CD4-positive, CD25-positive, alpha-beta regulatory T cell (primary cell): ENCODE data around the gene EBF3. TPM values are rescaled to one million over a fixed set of nuclear protein-coding genes. Genes with fewer than 3 reads are reported as not detected.

Source experiments
- ATAC-seq, 2 donors: fragments of 150-1000 bp; cut with Tn5 transposase; one replicate each; pipeline ENCODE4 v1.10.0; 2021; ENCODE audit warnings: low read depth in 2 of 2, moderate number of reproducible peaks in 2 of 2, moderate library complexity in 1 of 2
- DNase-seq, 3 donors: peaks; one replicate each; pipeline versions ENCODE4 v3.0.0 to v3.0.0-alpha.2; 2012 to 2022; ENCODE audit warnings: mixed read lengths in 1 of 3
- H3K27ac ChIP-seq: one replicate; pipeline ENCODE4 v1.7.0; 2013; ENCODE audit warnings: mild to moderate bottlenecking, low read length; ENCODE audit not compliant: insufficient read depth, poor library complexity, severe bottlenecking
- H3K27me3 ChIP-seq: one replicate; pipeline ENCODE4 v1.7.0; 2013; ENCODE audit warnings: low read length; ENCODE audit not compliant: control insufficient read depth, insufficient read depth
- H3K36me3 ChIP-seq: one replicate; pipeline ENCODE4 v1.7.0; 2013; ENCODE audit warnings: mild to moderate bottlenecking, low read length, moderate library complexity; ENCODE audit not compliant: control insufficient read depth, insufficient read depth
- H3K4me1 ChIP-seq: 2 replicates; pipeline ENCODE4 v1.7.0; 2013; ENCODE audit warnings: mild to moderate bottlenecking, low read length; ENCODE audit not compliant: insufficient read depth, control insufficient read depth, poor library complexity, severe bottlenecking
- H3K4me3 ChIP-seq: one replicate; pipeline ENCODE4 v1.7.0; 2013; ENCODE audit warnings: low read depth, mild to moderate bottlenecking, low read length, moderate library complexity
- H3K9me3 ChIP-seq, 2 experiments: 1 replicate in 1 of 2; 2 replicates in 1 of 2; pipeline ENCODE4 v1.7.0; 2013; ENCODE audit warnings: low read length in 2 of 2, mild to moderate bottlenecking in 1 of 2, moderate library complexity in 1 of 2; ENCODE audit not compliant: control insufficient read depth in 2 of 2
- H3K27ac Mint-ChIP-seq, 3 donors: one replicate each; pipeline ENCODE4 v1.8.0; 2020 to 2022; ENCODE audit warnings: mild to moderate bottlenecking in 3 of 3, mixed read lengths in 3 of 3, moderate library complexity in 2 of 3
- H3K27me3 Mint-ChIP-seq: one replicate; pipeline ENCODE4 v1.8.0; 2022; ENCODE audit warnings: mild to moderate bottlenecking, mixed read lengths
- H3K36me3 Mint-ChIP-seq: one replicate; pipeline ENCODE4 v1.8.0; 2020; ENCODE audit warnings: mixed read lengths
- H3K4me1 Mint-ChIP-seq, 4 donors: one replicate each; pipeline ENCODE4 v1.8.0; 2020 to 2022; ENCODE audit warnings: mixed read lengths in 4 of 4, mild to moderate bottlenecking in 1 of 4
- H3K4me3 Mint-ChIP-seq, 4 donors: one replicate each; pipeline ENCODE4 v1.8.0; 2020 to 2022; ENCODE audit warnings: mild to moderate bottlenecking in 4 of 4, mixed read lengths in 4 of 4, moderate library complexity in 3 of 4
- H3K9me3 Mint-ChIP-seq, 7 donors: one replicate each; pipeline ENCODE4 v1.8.0; 2020 to 2022; ENCODE audit warnings: mixed read lengths in 7 of 7, mild to moderate bottlenecking in 3 of 7, moderate library complexity in 2 of 7
- polyA plus RNA-seq, 4 donors: library from polyadenylated mRNA; unstranded; fragments of 300-500 nt; fragmentation: Illumina TruSeq; gene quantifications; one replicate each; pipeline ENCODE4 v1.2.3, GENCODE V29; 2021
- total RNA-seq: library from RNA; stranded (reverse); gene quantifications from one replicate; pipeline ENCODE4 v1.2.3, GENCODE V29; 2022

EBF3 gene
- total and polyA plus RNA-seq, 5 donors from 2014 or later, result not detected

DNA sequence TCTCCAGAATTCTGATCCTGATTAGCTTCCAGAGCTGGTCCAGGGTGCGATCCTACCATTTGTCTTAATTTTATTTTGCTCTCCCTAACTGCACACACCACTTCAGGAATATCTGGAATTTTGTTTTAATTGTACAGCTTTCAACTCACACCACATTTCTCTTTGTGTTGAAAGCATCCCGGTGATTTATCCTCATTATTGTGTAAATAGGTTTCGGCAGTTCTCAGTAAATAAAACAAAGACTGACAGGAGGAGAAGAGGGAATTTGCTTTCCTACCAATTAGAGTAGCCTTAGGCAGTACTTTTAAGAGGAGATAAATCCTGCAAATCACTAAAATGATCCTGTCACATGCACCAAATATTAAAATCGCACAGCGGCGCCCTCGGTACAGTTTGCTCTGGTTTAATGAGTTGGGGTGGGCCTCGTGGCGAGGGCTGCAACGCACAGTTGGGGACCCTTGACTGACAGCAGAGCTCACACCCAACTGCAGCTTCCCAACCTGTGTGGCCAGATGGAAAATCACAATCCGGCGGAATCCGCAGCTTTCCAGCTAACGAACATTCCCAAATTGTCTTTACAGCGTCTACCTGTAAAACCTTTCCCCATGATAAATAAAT is 62.6 kb downstream of the EBF3 start:
- H3K36me3 Mint-ChIP-seq, result no peaks in the 10 kb centered on the region
- no peaks in the 10 kb centered on the region for H3K9me3 ChIP-seq
- H3K36me3 ChIP-seq, result no peaks in the 10 kb centered on the region
- H3K9me3 Mint-ChIP-seq, result peaks cover 0 to 5% (median 0%) of the 10 kb centered on the region in 7 donors
- H3K27me3 ChIP-seq, result no peaks in the 10 kb centered on the region
- H3K27me3 Mint-ChIP-seq, result peaks cover 9% of the 10 kb centered on the region
- no peak overlapping the region for H3K27ac ChIP-seq
- no peak overlapping the region for H3K27ac Mint-ChIP-seq
- H3K4me1 Mint-ChIP-seq, result no peaks in the 10 kb centered on the region
- H3K4me3 Mint-ChIP-seq, result no peak overlapping the region
- no peak for ATAC-seq
- no peak overlapping the region for H3K4me3 ChIP-seq
- H3K4me1 ChIP-seq, result no peaks in the 10 kb centered on the region
- no peak for DNase-seq

DNA sequence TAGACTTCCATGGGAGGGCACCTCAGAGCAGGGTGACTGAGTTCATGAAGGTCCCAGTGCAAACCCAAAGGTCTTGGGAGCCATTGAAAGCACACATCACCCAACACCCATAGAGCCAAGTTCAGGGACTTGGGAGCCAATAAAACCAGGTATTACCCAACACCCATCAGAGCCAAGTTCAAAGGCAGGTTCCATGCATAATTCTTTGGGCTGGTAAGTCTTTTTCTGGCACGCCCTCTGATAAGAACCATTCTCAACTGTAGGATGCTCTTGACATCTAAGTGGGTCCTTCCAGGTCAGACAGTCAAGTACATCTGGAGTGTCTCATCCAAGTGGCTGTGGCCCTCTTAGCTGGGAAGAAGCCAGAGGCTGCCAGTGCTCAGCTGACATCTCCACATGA is 63.2 kb downstream of the EBF3 start:
- H3K9me3 Mint-ChIP-seq, result peaks cover 0 to 5% (median 0%) of the 10 kb centered on the region in 7 donors

DNA sequence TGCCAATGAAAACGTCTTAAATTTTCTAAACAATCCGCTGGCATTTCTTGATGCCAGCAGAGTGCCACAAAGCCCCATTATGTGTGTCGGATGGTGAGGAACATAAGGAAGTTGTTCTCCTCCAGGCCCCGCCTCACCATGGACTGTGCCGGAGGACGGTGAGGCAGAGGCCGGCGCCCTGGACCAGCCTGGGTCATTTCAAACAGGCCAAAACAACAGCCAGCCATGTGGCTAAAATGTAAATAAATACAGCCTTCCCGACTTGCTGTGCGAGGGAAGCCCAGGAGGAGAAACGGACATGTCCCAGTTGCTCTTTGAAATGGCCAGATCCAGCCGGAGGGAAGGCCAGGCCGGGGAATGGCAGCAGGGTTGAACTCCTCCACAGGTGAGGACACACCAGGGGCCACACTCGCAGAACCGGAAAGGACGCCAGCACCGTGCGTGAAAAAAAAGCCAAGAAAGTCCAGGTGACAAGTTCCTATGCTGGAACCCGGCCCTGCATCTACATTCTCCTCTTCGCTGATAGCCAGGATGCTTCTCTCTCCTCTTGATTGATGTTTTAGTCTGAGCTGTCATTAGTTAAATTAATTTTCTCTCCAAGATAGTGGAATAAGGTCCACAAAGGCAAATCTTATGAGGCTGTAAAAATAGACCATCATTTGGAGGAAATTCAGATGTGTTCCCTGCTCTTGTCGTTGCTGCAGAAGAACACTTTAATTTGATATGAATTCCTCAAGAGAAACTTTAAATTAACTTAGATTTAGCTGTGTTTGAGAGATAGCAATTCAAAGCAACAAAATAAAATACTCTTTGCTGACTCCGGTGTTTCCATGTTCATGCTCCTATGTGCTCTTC is 64.6 kb downstream of the EBF3 start:
- Mint-ChIP-seq H3K27ac (peak overlapping the region in 1 of 3 donors; percentile 72), H3K4me1 (no peaks in the 10 kb centered on the region), H3K27me3 (peaks cover 9% of the 10 kb centered on the region), H3K9me3 (peaks cover 0 to 5% (median 0%) of the 10 kb centered on the region in 7 donors), H3K36me3 (no peaks in the 10 kb centered on the region), H3K4me3 (no peak overlapping the region)
- DNase-seq (no peak), ATAC-seq (no peak)
- Histone ChIP-seq H3K4me3 (no peak overlapping the region), H3K27ac (no peak overlapping the region), H3K27me3 (no peaks in the 10 kb centered on the region), H3K4me1 (no peaks in the 10 kb centered on the region), H3K36me3 (no peaks in the 10 kb centered on the region), H3K9me3 (no peaks in the 10 kb centered on the region)

More for the DNA sequence above, 63.2 kb downstream of the EBF3 start:
- no peaks in the 10 kb centered on the region for H3K9me3 ChIP-seq
- no peaks in the 10 kb centered on the region for H3K4me1 ChIP-seq
- no peaks in the 10 kb centered on the region for H3K27me3 ChIP-seq
- DNase-seq, result no peak
- H3K36me3 ChIP-seq, result no peaks in the 10 kb centered on the region
- no peak overlapping the region for H3K27ac ChIP-seq
- Mint-ChIP-seq H3K27ac (no peak overlapping the region), H3K4me1 (no peaks in the 10 kb centered on the region), H3K27me3 (peaks cover 9% of the 10 kb centered on the region), H3K36me3 (no peaks in the 10 kb centered on the region), H3K4me3 (no peak overlapping the region)
- H3K4me3 ChIP-seq, result no peak overlapping the region
- no peak for ATAC-seq

DNA sequence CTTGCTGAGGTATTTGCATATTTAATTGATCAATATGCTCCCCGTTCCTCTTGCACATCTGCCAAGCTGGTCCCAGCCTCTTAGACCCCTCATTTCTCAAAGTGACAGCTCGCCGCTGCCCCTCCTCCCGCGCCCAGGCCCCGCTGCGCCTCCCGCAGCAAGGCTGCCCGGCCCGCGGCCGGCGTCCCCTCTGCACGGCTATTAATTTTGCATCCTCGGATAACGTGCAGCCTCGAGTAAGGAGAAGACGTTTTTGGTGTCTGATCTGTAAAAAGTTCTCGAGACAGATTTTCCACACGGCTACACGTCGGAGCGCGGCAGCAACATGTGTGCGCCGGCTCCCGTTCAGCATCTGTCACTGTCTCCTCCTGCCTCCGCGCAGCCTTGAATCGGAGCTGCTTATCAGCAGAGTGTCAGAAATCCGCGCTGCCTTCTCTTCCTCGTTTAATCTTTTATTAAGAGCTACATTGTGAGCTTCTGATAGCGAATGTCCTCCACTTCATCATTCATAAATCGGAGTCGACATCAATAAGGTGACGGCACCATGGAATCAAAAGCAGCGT is 65.3 kb downstream of the EBF3 start:
- ATAC-seq, result no peak
- Histone ChIP-seq H3K27ac (no peak overlapping the region), H3K36me3 (no peaks in the 10 kb centered on the region), H3K27me3 (no peaks in the 10 kb centered on the region), H3K9me3 (no peaks in the 10 kb centered on the region), H3K4me1 (no peaks in the 10 kb centered on the region), H3K4me3 (no peak overlapping the region)
- Mint-ChIP-seq H3K9me3 (peaks cover 0 to 3% (median 0%) of the 10 kb centered on the region in 7 donors), H3K36me3 (no peaks in the 10 kb centered on the region), H3K27ac (peak overlapping the region in 1 of 3 donors; percentile 60), H3K27me3 (peaks cover 9% of the 10 kb centered on the region), H3K4me1 (no peaks in the 10 kb centered on the region), H3K4me3 (no peak overlapping the region)
- no peak for DNase-seq

DNA sequence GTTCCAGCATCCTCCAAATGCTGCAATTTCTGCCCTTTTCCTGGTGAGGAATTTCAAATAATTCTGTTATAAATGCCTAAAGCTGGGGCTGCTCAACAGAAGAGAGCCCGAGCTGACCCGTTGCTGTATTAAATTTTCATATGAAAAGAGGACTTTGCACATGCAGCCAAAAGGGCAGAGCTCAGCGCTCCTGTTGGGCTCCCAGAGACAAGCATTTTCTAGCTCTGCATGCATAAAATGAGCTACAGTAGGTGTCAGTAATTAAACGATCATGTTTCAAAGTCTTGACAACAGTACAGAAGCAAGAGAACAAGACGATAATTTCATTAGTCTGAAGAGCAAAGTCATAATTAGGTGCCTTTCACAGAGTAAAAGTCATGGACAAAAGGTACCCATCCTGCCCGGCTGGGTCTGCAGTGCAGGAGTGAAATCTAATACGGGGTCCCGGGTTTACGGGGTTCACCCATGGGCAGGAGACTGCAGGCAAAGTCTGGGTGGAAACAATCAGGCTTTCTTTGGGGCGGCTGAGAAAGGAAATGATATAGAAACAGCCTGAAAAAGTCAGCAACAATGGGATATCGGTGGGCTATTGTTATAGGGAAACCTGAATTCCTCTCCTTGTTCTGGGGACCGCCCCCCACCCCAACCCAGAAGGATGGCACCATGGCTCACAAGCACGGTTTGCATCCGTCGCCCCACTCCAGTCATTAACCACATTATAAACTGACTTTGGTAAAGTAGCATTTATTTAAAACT is 66.0 kb downstream of the EBF3 start:
- H3K27ac Mint-ChIP-seq, result no peak overlapping the region
- Histone ChIP-seq H3K36me3 (no peaks in the 10 kb centered on the region), H3K27me3 (no peaks in the 10 kb centered on the region), H3K4me1 (no peaks in the 10 kb centered on the region), H3K4me3 (no peak overlapping the region), H3K9me3 (no peaks in the 10 kb centered on the region), H3K27ac (no peak overlapping the region)
- DNase-seq, result no peak
- H3K9me3 Mint-ChIP-seq, result peaks cover 0 to 3% (median 0%) of the 10 kb centered on the region in 7 donors
- H3K4me3 Mint-ChIP-seq, result no peak overlapping the region
- no peaks in the 10 kb centered on the region for H3K4me1 Mint-ChIP-seq
- ATAC-seq, result no peak
- peaks cover 9% of the 10 kb centered on the region for H3K27me3 Mint-ChIP-seq
- no peaks in the 10 kb centered on the region for H3K36me3 Mint-ChIP-seq

DNA sequence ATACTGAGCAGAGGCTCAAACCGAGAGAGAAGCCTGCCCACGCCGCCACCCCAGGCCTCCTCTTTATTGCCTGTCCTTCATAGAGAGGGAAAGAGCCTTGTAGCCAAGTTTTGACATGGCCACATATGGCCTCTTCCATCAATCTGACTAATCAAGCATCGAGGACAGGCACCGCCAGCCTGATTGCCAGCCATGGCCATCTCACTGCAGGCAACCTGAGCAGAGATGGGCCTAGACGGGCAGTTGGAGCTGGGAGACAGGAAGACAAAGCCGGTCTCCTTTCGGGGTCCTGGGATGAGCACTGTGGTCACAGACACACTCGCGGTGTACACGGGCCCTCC is 67.2 kb downstream of the EBF3 start:
- no peaks in the 10 kb centered on the region for H3K4me1 Mint-ChIP-seq
- H3K27me3 ChIP-seq, result no peaks in the 10 kb centered on the region
- H3K9me3 ChIP-seq, result no peaks in the 10 kb centered on the region
- H3K27me3 Mint-ChIP-seq, result peaks cover 9% of the 10 kb centered on the region
- ATAC-seq, result no peak
- peak overlapping the region in 1 of 4 donors; percentile 10 for H3K4me3 Mint-ChIP-seq
- no peaks in the 10 kb centered on the region for H3K4me1 ChIP-seq
- H3K4me3 ChIP-seq, result no peak overlapping the region
- H3K9me3 Mint-ChIP-seq, result peaks cover 0 to 3% (median 0%) of the 10 kb centered on the region in 7 donors
- no peaks in the 10 kb centered on the region for H3K36me3 Mint-ChIP-seq
- H3K36me3 ChIP-seq, result no peaks in the 10 kb centered on the region
- peak overlapping the region in 1 of 3 donors; percentile 7 for H3K27ac Mint-ChIP-seq
- no peak overlapping the region for H3K27ac ChIP-seq
- DNase-seq, result no peak

GRCh38 chr10:129896136-129896859 is 67.8 kb downstream of the EBF3 start:
- Mint-ChIP-seq H3K4me3 (peak overlapping the region in 1 of 4 donors; percentile 10), H3K27me3 (peaks cover 9% of the 10 kb centered on the region), H3K27ac (peak overlapping the region in 1 of 3 donors; percentile 7), H3K4me1 (no peaks in the 10 kb centered on the region), H3K9me3 (peaks cover 0 to 3% (median 0%) of the 10 kb centered on the region in 7 donors), H3K36me3 (no peaks in the 10 kb centered on the region)
- DNase-seq, result no peak
- Histone ChIP-seq H3K4me3 (no peak overlapping the region), H3K36me3 (no peaks in the 10 kb centered on the region), H3K27ac (no peak overlapping the region), H3K27me3 (no peaks in the 10 kb centered on the region), H3K9me3 (no peaks in the 10 kb centered on the region), H3K4me1 (no peaks in the 10 kb centered on the region)
- ATAC-seq, result no peak
